Measurements from ENCODE around the gene DOCK3. TPM values are rescaled to one million over a fixed set of nuclear protein-coding genes. Genes with fewer than 3 reads are reported as not detected.

Gene DOCK3
- total RNA-seq, 1 donor from 2014 or later, result 6.0 TPM

DNA sequence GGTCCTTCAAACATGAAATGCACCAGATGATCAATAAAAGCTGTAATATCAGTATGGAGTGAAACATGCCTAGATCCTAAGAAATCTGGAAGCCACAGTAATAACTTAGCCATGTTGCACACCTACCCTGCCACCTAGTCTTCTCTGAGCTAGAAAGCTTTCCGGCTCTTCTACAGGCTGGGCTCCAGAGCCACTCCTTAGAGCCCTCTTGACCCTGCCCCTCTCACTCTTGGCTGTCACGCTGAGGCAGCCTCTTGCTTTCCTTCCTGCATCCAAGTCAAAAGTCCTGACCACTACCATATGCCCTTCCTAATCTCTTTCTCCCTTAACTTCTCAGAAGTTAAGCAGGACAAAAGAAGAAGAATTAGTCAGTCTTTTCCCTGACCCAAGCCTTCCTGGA lies 734.1 kb downstream of the DOCK3 start:
- DNase-seq (ENCODE audit: low spot score), result no peak

DNA sequence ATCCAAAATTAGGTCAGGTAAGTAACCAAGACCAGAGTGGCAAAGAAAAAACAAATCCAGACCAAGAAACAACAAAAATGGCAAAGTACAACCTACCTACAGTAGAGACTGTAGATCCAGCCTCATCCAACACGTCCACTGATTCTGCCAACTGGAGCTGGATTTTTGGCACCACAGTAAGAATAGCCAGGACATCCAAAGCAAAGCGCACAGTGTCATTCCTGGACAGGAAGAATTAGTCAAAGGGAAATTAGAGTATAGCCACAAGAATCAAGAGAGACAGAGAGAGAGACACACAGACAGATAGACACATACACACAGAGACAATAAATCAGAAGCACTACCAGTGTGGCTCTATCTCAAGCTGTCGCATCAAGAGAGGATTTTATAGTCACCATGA lies 747.5 kb downstream of the DOCK3 start:
- DNase-seq (ENCODE audit: low spot score), result no peak

DNA sequence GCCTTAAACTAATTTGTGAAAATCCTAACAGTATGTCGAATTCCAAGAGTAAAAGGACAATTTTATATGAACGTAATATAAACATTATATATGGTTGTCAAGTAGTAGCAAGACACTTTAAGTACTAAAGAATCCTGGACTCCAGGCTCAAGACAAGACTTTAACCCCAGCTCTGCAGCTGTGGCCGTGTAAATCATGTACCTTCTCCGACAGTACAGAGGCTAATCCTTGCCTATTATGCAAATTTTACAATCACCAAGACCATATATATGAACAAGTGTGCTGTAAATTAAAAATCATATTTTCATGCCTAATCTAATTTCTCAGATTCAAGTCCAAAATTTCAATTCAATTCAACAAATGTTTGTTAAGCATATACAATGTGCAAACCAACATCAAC lies 752.2 kb downstream of the DOCK3 start:
- DNase-seq (ENCODE audit: low spot score), result no peak

DNA sequence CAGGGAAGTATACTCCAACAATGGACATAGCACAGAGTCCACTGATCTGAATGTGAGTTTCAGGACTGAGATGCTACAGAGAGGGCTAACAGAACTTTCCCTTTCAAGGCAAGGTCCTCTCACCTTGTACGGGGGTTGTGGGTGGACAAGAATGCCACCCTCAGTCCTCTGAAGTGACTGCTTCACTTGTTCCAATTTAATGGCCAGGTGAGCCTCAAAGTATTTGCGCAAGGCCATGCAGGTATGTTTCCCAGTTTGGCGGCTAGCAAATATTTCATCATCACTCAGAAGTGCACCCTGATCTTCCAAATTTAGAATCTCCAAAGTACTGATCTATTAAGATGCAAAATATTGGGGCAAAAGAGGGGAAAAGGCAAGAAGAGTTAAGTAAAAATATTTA lies 754.4 kb downstream of the DOCK3 start:
- no peak for DNase-seq (ENCODE audit: low spot score)

Other genes with a start within 250 kb of the DOCK3 start
- 2.6 TPM for gene CACNA2D2, start 171.3 kb upstream of the DOCK3 start, total RNA-seq
- 8.0 TPM for gene C3orf18, start 107.2 kb upstream of the DOCK3 start, total RNA-seq
- gene HEMK1, start 105.4 kb upstream of the DOCK3 start, total RNA-seq, result 34.4 TPM
- gene CISH, start 63.2 kb upstream of the DOCK3 start, total RNA-seq, result 15.0 TPM
- 34.8 TPM for gene MAPKAPK3, start 57.8 kb upstream of the DOCK3 start, total RNA-seq

Measured in ureter (tissue), 1 donor.